SK-N-SH treated with all-trans-retinoic acid at 6 μM for 48 hours (cell line): ENCODE data around the gene APLP1.

Experiments used
- ATAC-seq: fragments of 200-7000 bp; cut with Tn5 transposase; 3 replicates; pipeline ENCODE4 v1.9.1; 2020; ENCODE audit warnings: mild to moderate bottlenecking, moderate library complexity
- ARNTL ChIP-seq: fragments of 450-650 bp; formaldehyde crosslinking; IDR thresholded peaks from 2 replicates; pipeline ENCODE4 v1.5.0; 2020; ENCODE audit warnings: low read depth, mild to moderate bottlenecking, moderate library complexity, borderline replicate concordance
- BACH2 ChIP-seq: fragments of 250-450 bp; sonication (Bioruptor Pico); IDR thresholded peaks from 2 replicates; pipeline ENCODE4 v1.9.0; 2021; ENCODE audit warnings: mild to moderate bottlenecking, borderline replicate concordance
- CREB5 ChIP-seq: fragments of 250-450 bp; sonication (Bioruptor Pico); IDR thresholded peaks from 2 replicates; pipeline ENCODE4 v1.5.1; 2020; ENCODE audit warnings: low read depth, mild to moderate bottlenecking, moderate library complexity
- CSDC2 ChIP-seq: fragments of 250-450 bp; sonication (Bioruptor Pico); IDR thresholded peaks from 2 replicates; pipeline ENCODE4 v1.5.0; 2020; ENCODE audit warnings: mild to moderate bottlenecking, moderate library complexity
- CSRNP3 ChIP-seq: fragments of 250-450 bp; sonication (Bioruptor Pico); IDR thresholded peaks from 2 replicates; pipeline ENCODE4 v1.5.1; 2021; ENCODE audit warnings: mild to moderate bottlenecking, moderate library complexity
- ESRRG ChIP-seq: fragments of 250-450 bp; sonication (Bioruptor Pico); IDR thresholded peaks from 2 replicates; pipeline ENCODE4 v1.6.1; 2021; ENCODE audit warnings: mild to moderate bottlenecking
- GLIS3 ChIP-seq: fragments of 250-450 bp; sonication (Bioruptor Pico); IDR thresholded peaks from 2 replicates; pipeline ENCODE4 v1.5.0; 2020; ENCODE audit warnings: mild to moderate bottlenecking, moderate library complexity
- ISL1 ChIP-seq: fragments of 250-450 bp; sonication (Bioruptor Pico); IDR thresholded peaks from 2 replicates; pipeline ENCODE4 v2.1.2; 2022; ENCODE audit warnings: mild to moderate bottlenecking, moderate library complexity
- OSR1 ChIP-seq: fragments of 250-450 bp; sonication (Bioruptor Pico); IDR thresholded peaks from 2 replicates; pipeline ENCODE4 v1.8.0; 2022; ENCODE audit warnings: moderate library complexity, mild to moderate bottlenecking, inconsistent platforms
- PATZ1 ChIP-seq: fragments of 250-450 bp; sonication (Bioruptor Pico); IDR thresholded peaks from 2 replicates; pipeline ENCODE4 v1.8.0; 2020; ENCODE audit warnings: mild to moderate bottlenecking, moderate library complexity, borderline replicate concordance
- POU6F1 ChIP-seq: fragments of 250-450 bp; sonication (Bioruptor Pico); IDR thresholded peaks from 2 replicates; pipeline ENCODE4 v1.8.0; 2021; ENCODE audit warnings: low read depth, mild to moderate bottlenecking, moderate library complexity, borderline replicate concordance
- PPARA ChIP-seq: fragments of 250-450 bp; sonication (Bioruptor Pico); IDR thresholded peaks from 2 replicates; pipeline ENCODE4 v1.5.0; 2020; ENCODE audit warnings: mild to moderate bottlenecking, borderline replicate concordance
- RARB ChIP-seq: fragments of 250-450 bp; sonication (Bioruptor Pico); IDR thresholded peaks from 2 replicates; pipeline ENCODE4 v1.8.0; 2021; ENCODE audit warnings: mild to moderate bottlenecking, moderate library complexity
- SNAI2 ChIP-seq: fragments of 250-450 bp; sonication (Bioruptor Pico); IDR thresholded peaks from 2 replicates; pipeline ENCODE4 v1.5.0; 2020; ENCODE audit warnings: mild to moderate bottlenecking, moderate library complexity
- TCF4 ChIP-seq: fragments of 250-450 bp; sonication (Bioruptor Pico); IDR thresholded peaks from 2 replicates; pipeline ENCODE4 v1.8.0; 2021; ENCODE audit warnings: mild to moderate bottlenecking, moderate library complexity, borderline replicate concordance
- TOX ChIP-seq: fragments of 250-450 bp; sonication (Bioruptor Pico); IDR thresholded peaks from 2 replicates; pipeline ENCODE4 v1.8.0; 2021; ENCODE audit warnings: mild to moderate bottlenecking, moderate library complexity, borderline replicate concordance
- TSHZ2 ChIP-seq: fragments of 250-450 bp; sonication (Bioruptor Pico); IDR thresholded peaks from 2 replicates; pipeline ENCODE4 v1.5.0; 2020; ENCODE audit warnings: mild to moderate bottlenecking, moderate library complexity
- ZC3H10 ChIP-seq: fragments of 250-450 bp; sonication (Bioruptor Pico); IDR thresholded peaks from 2 replicates; pipeline ENCODE4 v1.5.1; 2021; ENCODE audit warnings: mild to moderate bottlenecking, moderate library complexity
- ZFP3 ChIP-seq: fragments of 250-450 bp; sonication (Bioruptor Pico); IDR thresholded peaks from 2 replicates; pipeline ENCODE4 v1.5.0; 2020; ENCODE audit warnings: mild to moderate bottlenecking, moderate library complexity
- ZNF565 ChIP-seq: fragments of 450-650 bp; formaldehyde crosslinking; conservative IDR thresholded peaks from 2 replicates; pipeline ENCODE4 v1.5.0; 2020; ENCODE audit warnings: low read depth, mild to moderate bottlenecking, moderate library complexity
- ZNF70 ChIP-seq: fragments of 450-650 bp; formaldehyde crosslinking; IDR thresholded peaks from 2 replicates; pipeline ENCODE4 v1.5.0; 2020; ENCODE audit warnings: mild to moderate bottlenecking, moderate library complexity
- ZNF8 ChIP-seq: fragments of 450-650 bp; formaldehyde crosslinking; IDR thresholded peaks from 2 replicates; pipeline ENCODE4 v1.5.0; 2020; ENCODE audit warnings: mild to moderate bottlenecking, moderate library complexity

The APLP1 gene

GRCh38 chr19:35852029-35852780, 16.2 kb upstream of the APLP1 start, which contains the start of gene NPHS1:
Gene NPHS1, minus strand, starts transcription at chr19:35852504. Its CDS starts 667 bp downstream, at chr19:35851837.
- no peak for ATAC-seq
- TF ChIP-seq ZNF565 (CRISPR knock-in tag) (no peak), ISL1 (CRISPR knock-in tag) (no peak), TOX (CRISPR knock-in tag) (no peak), PATZ1 (CRISPR knock-in tag) (no peak), ZC3H10 (CRISPR knock-in tag) (no peak), SNAI2 (no peak), ZNF70 (CRISPR knock-in tag) (no peak), TCF4 (no peak), PPARA (CRISPR knock-in tag) (no peak), ESRRG (CRISPR knock-in tag) (no peak), ZNF8 (no peak), TSHZ2 (CRISPR knock-in tag) (no peak), GLIS3 (no peak), POU6F1 (no peak), RARB (no peak), CSRNP3 (CRISPR knock-in tag) (no peak), ZFP3 (CRISPR knock-in tag) (no peak), CREB5 (CRISPR knock-in tag) (no peak), CSDC2 (CRISPR knock-in tag) (no peak), ARNTL (CRISPR knock-in tag) (no peak)

- no peak for ATAC-seq
- no peak for TF ChIP-seq ZFP3 (CRISPR knock-in tag)
- TF ChIP-seq ZNF70 (CRISPR knock-in tag) = no peak
- TF ChIP-seq TSHZ2 (CRISPR knock-in tag) = no peak
- no peak for TF ChIP-seq SNAI2
- no peak for TF ChIP-seq OSR1
- TF ChIP-seq RARB = no peak
- TF ChIP-seq ZC3H10 (CRISPR knock-in tag) = no peak
- no peak for TF ChIP-seq CSDC2 (CRISPR knock-in tag)
- TF ChIP-seq TOX (CRISPR knock-in tag) = no peak
- TF ChIP-seq PATZ1 (CRISPR knock-in tag) = no peak
- TF ChIP-seq BACH2 (CRISPR knock-in tag) = no peak
- TF ChIP-seq ZNF8 = no peak
- TF ChIP-seq ARNTL (CRISPR knock-in tag) = no peak
These were observed 15.2 kb upstream of the APLP1 start for GRCh38 chr19:35853038-35853756.
